Endometrial microvascular endothelial cells (primary cell): ENCODE results near the gene CFAP43. TPM values are rescaled to one million over a fixed set of nuclear protein-coding genes. Genes with fewer than 3 reads are reported as not detected.
"Not testable (repeated sequence)": the region's sequence is repeated elsewhere in the genome, so short reads cannot be mapped to it uniquely, and the experiment has no call there.

Source experiments
- in situ Hi-C: cut with HindIII; loops from 2 replicates; pipeline ENCODE4 v1.10.0; 2017; ENCODE audit warnings: low sequenced_read_pairs, low pct_unique_long_range_greater_than_20kb; ENCODE audit errors: inconsistent ontology term
- total RNA-seq: library from RNA; depleted of rRNA; stranded (reverse); fragments of >200 nt; gene quantifications from one replicate; pipeline ENCODE4 v1.2.3, GENCODE V29; 2015; ENCODE audit errors: inconsistent ontology term

The CFAP43 gene
- total RNA-seq, 1 donor from 2014 or later = 0.56 TPM

GRCh38 chr10:104234934-104235333 lies 2.8 kb upstream of the CFAP43 start:
- in situ Hi-C loops = no loop called here

- in situ Hi-C loops = no loop called here
Measured at GRCh38 chr10:104233817-104234216, 1.7 kb upstream of the CFAP43 start.

DNA sequence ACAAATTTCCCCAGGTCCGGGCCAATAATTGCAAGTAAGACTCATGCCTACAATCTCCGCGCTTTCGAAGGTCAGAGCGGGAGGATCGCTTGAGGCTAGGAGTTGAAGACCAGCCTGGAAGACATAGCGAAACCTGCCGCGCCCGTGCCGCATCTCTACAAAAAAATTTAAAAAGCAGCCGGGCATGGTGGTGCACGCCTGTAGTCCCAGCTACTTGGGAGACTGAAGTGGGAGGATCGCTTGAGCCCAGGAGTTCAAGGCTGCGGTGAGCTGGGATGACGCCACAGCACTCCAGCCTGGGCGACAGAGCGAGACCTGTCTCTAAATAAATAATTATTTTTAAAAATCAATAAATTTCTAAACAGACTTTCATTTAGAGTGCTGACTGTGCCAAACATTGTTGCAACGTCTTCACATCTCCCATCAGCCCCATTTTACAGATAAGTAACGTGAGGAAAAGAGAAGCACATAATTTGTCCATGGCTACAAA lies 494 bp upstream of the CFAP43 start:
- in situ Hi-C loops = no loop called here

DNA sequence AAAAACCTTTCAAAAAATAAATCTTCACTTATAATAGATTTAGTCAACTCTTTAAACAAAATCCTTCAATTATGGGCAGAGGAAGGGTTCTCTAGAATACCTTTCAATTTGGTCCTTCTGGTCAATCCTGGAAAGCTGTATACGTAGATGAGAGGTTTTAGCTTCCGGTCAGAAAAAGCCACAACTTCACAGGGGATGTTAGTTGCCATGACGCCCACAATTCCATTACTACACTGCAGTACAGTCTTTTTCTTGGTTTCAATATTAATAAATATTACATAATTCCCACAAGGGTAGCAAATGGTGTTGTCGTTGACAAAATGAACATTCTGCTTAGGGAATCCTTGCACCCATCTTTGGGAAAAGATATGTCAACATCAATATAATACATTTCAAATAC lies 1.7 kb downstream of the CFAP43 start:
- in situ Hi-C loops = no loop called here

DNA sequence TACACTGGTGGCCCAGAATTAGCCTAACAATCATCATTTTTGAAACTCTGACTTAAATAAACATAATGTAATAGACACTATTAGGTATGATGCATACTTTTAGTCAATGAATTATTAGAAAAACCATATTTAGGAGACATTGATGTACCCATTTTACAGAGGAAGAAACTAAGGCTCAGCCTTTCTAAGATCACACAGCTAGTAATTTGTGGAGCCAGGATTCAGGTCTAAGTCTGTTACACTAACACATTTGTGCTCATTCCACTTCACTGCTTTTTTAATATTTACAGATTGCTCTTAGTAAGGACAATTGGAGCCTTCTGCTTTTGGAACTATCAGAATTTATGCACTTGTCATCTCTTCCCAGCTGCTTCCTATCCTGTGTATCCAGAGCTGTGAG lies 8.9 kb downstream of the CFAP43 start:
- in situ Hi-C loops = no loop called here

DNA sequence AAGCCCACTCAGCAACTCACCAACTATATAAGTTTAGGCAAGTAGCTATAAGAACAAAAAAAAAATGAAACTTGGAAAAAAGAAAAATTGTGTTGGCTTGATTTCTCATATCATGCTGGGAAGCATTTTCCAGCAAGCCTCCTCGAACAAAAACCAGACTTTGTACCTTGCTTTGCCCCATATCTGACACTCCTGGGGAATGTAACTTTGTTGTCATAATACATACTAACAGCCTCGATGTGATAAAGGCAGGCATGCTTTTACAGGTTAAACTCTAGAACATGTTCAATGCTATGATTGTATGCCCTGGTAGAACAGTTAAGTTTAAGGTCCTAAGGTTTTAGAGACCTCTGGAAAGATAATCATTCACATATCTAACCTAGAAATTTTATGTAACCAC lies 11.6 kb downstream of the CFAP43 start:
- in situ Hi-C loops = no loop called here

DNA sequence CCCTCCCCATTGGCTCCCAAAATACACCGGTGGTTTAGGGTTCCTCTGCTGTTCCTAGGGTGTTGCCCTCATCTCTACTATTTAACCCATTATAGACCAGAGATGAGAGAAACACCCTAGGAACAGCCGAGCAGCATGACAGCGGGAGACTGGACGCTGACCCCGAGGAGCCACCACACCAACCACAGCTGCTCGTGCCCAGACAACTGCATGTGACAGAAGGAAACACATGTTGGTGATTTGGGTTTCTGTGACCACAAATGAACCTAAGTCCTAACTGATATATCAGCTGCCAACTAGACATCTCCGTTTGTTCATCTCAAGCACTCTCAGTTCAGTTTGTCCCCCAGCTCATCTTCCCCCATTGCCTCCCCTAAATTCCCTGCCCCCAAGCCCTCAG lies 13.4 kb downstream of the CFAP43 start:
- in situ Hi-C loops = no loop called here

GRCh38 chr10:104216631-104217030 lies 15.5 kb downstream of the CFAP43 start:
- in situ Hi-C loops = no loop called here

DNA sequence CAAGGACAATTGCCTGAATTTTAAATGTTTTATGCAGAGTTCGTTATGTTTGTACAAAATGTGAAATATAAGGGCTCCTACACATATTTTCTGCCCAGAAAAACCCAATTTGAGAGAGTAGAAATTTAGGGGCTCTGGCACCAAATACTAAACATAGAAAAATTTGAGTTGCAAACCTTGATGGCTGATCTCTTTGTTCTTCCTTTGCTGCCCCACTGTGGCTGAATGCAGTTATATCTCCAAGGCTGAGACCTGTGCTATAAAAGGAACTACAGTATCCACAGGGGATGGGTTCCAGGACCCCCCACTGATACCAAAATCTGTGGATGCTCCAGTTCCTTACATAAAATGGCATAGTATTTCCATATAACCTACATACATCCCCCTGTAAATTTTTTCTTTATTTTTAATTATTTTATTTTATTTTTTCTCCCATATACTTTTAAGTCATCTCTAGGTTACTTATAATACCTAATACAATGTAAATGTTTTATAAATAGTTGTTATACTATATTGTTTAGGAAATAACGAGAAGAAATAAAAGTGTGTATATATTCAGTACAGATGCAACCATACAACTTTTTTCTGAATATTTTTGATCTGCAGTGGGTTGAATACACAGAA lies 22.5 kb downstream of the CFAP43 start:
- in situ Hi-C loops = no loop called here

- in situ Hi-C loops = no loop called here
Measured at GRCh38 chr10:104208730-104209129, 23.4 kb downstream of the CFAP43 start.

DNA sequence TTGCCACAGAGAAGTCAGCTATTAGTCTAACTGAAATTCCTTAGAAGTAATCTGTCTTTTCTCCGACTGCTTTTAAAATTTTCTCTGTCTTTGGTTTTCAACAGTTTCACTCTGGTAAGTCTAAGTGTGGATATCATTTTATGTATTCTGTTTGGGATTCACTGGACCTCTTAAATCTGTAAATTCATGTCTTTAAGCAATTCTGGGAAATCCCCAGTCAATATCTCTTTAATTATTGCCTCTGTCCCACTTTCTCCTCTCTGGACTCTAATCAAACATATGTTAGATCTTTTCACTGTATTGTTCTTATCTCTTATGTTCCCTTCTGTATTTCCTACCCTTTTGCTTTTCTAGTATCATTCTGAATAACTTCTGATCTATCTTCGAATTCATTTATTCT lies 29.9 kb downstream of the CFAP43 start:
- in situ Hi-C loops = no loop called here

DNA sequence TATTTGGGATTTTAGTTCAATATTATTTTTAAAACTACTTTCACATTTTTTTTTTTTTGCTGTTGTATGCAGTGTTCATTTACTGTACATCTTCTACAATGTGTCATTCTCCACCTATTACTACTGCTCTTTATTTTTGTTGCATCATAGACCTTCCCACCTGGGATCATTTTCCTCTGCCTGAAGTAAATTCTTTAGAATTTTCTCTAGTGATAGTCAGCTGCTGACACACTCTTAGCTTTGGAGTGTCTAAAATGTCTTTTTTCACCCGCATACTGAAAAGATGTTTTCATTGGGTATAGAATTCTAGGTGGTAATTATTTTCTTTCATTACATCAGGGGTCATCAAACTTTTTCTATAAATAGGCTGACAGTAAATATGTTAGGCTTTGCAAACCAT lies 30.5 kb downstream of the CFAP43 start:
- in situ Hi-C loops = no loop called here

- in situ Hi-C loops = no loop called here
Measured at GRCh38 chr10:104199567-104199966, 32.6 kb downstream of the CFAP43 start.

DNA sequence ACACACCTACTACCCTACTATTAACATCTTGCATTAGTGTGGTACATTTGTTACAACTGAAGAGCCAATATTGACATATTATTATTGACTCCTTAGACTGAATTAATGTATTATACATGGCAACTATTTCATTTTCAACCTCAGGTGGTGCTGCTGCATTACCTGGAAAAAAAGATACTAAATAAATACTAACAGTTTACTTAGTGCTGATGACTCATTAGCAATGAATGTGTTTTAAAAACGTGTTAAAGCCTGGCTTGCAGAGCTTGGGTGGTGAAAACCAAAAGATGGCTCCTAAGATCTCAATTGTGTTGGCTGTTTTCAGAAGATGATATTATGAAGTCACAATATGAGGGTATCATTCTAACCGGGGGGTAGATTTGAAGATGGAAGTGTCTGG lies 34.8 kb downstream of the CFAP43 start:
- in situ Hi-C loops = no loop called here

- in situ Hi-C loops = no loop called here
Measured at GRCh38 chr10:104195706-104196105, 36.5 kb downstream of the CFAP43 start.

DNA sequence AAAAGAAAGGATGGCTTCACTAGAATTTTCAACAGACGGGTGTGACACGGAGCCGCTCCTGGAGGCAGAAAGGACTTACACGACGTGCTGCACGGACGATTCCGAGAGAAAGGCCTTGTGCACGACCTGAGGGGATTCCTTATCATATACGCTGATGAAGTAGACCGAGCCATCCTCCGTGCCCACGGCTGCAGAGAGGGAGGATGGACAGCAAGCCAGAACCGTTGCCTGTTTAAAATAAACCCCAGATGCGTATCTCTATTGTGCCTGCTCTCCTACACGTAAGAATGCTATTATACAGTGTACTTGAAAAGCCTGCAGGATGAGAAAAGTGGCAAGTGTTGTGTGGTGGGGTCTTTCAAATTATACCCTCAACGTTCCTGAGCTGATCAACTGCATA lies 38.4 kb downstream of the CFAP43 start:
- in situ Hi-C loops = no loop called here

DNA sequence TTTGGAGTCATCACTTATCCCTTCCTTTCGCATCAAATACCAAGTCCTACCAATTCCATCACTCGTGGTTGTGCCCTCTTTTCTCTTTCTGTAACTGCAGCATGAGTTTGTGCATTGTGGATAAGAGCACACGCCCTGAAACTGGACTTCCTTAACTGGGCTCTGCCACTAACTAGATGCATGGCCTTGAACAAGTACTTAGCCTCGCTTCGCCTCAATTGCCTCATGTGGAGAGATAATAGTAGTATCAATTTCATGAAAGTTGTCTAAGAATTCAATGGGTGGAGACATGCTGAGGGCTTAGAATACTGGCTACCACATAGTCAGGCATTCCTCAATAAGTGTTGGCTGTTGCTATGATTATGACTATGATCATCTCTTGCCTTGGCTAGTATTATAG lies 41.5 kb downstream of the CFAP43 start:
- in situ Hi-C loops = no loop called here

DNA sequence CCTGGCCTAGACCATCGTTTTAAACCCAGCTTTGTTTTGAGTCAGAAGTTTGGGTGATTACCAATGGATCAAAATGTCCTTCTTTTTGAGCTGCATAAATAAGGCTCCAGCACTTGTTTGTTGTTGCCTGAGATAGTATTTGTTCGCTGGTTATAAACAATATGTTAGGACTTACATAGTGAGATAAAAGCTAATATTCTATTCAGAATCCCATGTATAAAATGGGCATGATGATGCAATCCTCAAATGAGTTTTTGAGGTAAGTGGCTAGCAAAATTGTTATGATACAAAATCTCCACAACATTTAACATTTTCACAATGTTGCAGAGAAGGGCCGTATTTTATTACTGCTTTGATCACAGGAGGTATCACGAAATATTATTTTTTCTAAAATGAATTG lies 48.5 kb downstream of the CFAP43 start:
- in situ Hi-C loops = no loop called here

DNA sequence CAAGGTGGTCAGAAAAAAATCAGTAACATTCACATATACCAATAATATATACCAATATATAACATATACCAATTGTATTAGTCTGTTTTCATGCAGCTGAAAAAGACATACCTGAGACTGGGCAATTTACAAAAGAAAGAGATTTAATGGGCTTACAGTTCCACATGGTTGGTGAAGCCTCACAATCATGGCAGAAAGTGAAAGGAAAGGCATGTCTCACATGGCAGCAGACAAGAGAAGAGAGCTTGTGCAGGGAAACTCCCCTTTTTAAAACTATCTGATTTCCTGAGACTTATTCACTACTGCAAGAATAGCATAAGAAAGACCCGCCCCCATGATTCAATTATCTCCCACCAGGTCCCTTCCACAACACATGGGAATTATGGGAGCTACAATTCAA lies 58.0 kb downstream of the CFAP43 start:
- in situ Hi-C loops = not testable (repeated sequence)

DNA sequence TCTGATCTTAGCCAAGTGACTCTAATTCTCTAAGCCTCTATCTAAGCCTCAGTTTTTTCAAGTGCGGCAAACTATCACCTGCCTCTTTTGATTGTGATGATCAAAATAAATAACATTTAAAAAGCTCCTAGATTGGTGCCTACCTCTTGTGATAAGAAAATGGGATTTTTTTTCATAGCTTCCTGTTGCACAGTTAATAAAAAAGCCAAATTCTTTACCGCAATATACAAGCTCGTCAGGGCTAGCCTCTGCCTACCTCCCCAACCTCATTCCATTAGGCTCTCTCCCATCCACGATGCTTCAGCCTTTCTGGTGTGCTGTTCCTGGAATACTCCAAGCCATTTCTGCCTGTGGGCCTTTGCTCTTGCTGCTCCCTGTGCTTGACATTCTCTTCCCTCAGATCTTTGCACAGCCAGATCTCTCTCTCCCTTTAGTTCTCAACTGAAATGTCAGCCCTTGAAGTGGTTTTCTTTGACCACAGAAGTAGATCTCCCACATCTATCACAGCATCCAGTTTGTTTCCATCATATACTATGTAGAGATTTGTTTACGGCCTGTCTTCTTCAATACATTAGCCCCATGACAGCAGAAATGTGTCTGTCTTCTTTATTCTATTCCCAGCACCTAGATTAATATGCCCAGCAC lies 61.4 kb downstream of the CFAP43 start:
- in situ Hi-C loops = no loop called here

GRCh38 chr10:104155591-104155990 lies 76.6 kb downstream of the CFAP43 start:
- in situ Hi-C loops = no loop called here
